Panc1 (cell line): ENCODE results near the gene GNB2. TPM values are rescaled to one million over a fixed set of nuclear protein-coding genes. Genes with fewer than 3 reads are reported as not detected.

Experiments used
- ATAC-seq: fragments of 200-7000 bp; cut with Tn5 transposase; 2 replicates; pipeline ENCODE4 v1.9.1; 2020; ENCODE audit warnings: mild to moderate bottlenecking, moderate library complexity
- BruUV-seq: library from RNA; stranded (reverse); fragments of 400-500 nt; replicated peaks from 2 replicates; lab custom pipeline; 2021; lab: Mats Ljungman, UMichigan
- CTCF ChIA-PET: fragments of 300-600 bp; sonication (Branson Sonifier 250); formaldehyde crosslinking; loops from one replicate; lab custom pipeline; 2022; ENCODE audit warnings: antibody characterized with exemption; lab: Charles Lee
- POLR2A ChIA-PET: fragments of 300-600 bp; sonication (Branson Sonifier 250); formaldehyde crosslinking; loops from one replicate; lab custom pipeline; 2022; ENCODE audit warnings: antibody characterized with exemption; lab: Charles Lee
- DNase-seq: peaks from one replicate; pipeline ENCODE4 v3.0.0-alpha.2; 2010; ENCODE audit warnings: low read depth, low spot score
- H3K27ac ChIP-seq: 2 replicates; pipeline ENCODE4 v1.5.1; 2011; ENCODE audit warnings: mild to moderate bottlenecking, low read length, inconsistent platforms
- H3K27me3 ChIP-seq: fragments of 200-500 bp; sonication (Bioruptor generic); 2 replicates; pipeline ENCODE4 v1.6.0; 2014; ENCODE audit warnings: low read length, inconsistent platforms; ENCODE audit not compliant: control insufficient read depth, insufficient read depth
- H3K36me3 ChIP-seq: fragments of 200-500 bp; sonication (Bioruptor generic); 2 replicates; pipeline ENCODE4 v1.5.1; 2014; ENCODE audit warnings: inconsistent platforms, mild to moderate bottlenecking, low read length, moderate library complexity; ENCODE audit not compliant: control insufficient read depth, insufficient read depth
- H3K4me1 ChIP-seq: 2 replicates; pipeline ENCODE4 v1.5.1; 2011; ENCODE audit warnings: inconsistent platforms, mild to moderate bottlenecking, low read length, moderate library complexity; ENCODE audit not compliant: control insufficient read depth, insufficient read depth
- H3K4me3 ChIP-seq, 2 experiments: 2 replicates each; pipeline ENCODE4 v1.5.1; 2011 to 2012; ENCODE audit warnings: low read depth in 2 of 2, low read length in 2 of 2, mild to moderate bottlenecking in 2 of 2, inconsistent platforms in 1 of 2, moderate library complexity in 1 of 2
- H3K9me3 ChIP-seq: fragments of 200-500 bp; sonication (Bioruptor generic); 2 replicates; pipeline ENCODE4 v1.5.1; 2014; ENCODE audit warnings: low read depth, mild to moderate bottlenecking, inconsistent platforms, low read length, moderate library complexity; ENCODE audit not compliant: control insufficient read depth, insufficient read depth
- POLR2AphosphoS5 ChIP-seq: IDR thresholded peaks from 2 replicates; pipeline ENCODE4 v1.6.1; 2012; ENCODE audit warnings: mild to moderate bottlenecking, low read depth, low read length, moderate library complexity
- SIN3A ChIP-seq: IDR thresholded peaks from 2 replicates; pipeline ENCODE4 v1.6.1; 2012; ENCODE audit warnings: low read depth, mild to moderate bottlenecking, low read length, moderate library complexity, borderline replicate concordance; ENCODE audit not compliant: insufficient read depth
- TCF7L2 ChIP-seq: IDR thresholded peaks from 2 replicates; pipeline ENCODE4 v1.6.1; 2011; ENCODE audit warnings: mild to moderate bottlenecking, low read depth, low read length, inconsistent platforms
- in situ Hi-C: cut with HindIII; loops from 2 replicates; pipeline ENCODE4 v1.10.0; 2016; ENCODE audit warnings: low sequenced_read_pairs, low pct_unique_long_range_greater_than_20kb
- intact Hi-C: fragments of 100-400 bp; cut with micrococcal nuclease; formaldehyde crosslinking; loops from one replicate; pipeline ENCODE4 v1.10.0; 2022; ENCODE audit not compliant: unreplicated experiment
- total RNA-seq: library from RNA; stranded (reverse); gene quantifications from one replicate; pipeline ENCODE4 v1.2.1, GENCODE V29; 2021; ENCODE audit not compliant: unreplicated experiment
- TF ChIP-seq, protein P1 (sequence below), 2 experiments: IDR thresholded peaks; 2 replicates each; pipeline ENCODE4 v1.6.1; 2011 to 2012; ENCODE audit warnings: low read depth in 2 of 2, control low read depth in 1 of 2, low read length in 1 of 2, mild to moderate bottlenecking in 1 of 2, moderate library complexity in 1 of 2; ENCODE audit not compliant: insufficient read depth in 1 of 2
- TF ChIP-seq, protein P2 (sequence below): fragments of 450-650 bp; IDR thresholded peaks from 2 replicates; pipeline ENCODE4 v1.5.1; 2017; ENCODE audit warnings: mild to moderate bottlenecking

The GNB2 gene
- total RNA-seq, 1 experiment from 2014 or later = 289 TPM

DNA sequence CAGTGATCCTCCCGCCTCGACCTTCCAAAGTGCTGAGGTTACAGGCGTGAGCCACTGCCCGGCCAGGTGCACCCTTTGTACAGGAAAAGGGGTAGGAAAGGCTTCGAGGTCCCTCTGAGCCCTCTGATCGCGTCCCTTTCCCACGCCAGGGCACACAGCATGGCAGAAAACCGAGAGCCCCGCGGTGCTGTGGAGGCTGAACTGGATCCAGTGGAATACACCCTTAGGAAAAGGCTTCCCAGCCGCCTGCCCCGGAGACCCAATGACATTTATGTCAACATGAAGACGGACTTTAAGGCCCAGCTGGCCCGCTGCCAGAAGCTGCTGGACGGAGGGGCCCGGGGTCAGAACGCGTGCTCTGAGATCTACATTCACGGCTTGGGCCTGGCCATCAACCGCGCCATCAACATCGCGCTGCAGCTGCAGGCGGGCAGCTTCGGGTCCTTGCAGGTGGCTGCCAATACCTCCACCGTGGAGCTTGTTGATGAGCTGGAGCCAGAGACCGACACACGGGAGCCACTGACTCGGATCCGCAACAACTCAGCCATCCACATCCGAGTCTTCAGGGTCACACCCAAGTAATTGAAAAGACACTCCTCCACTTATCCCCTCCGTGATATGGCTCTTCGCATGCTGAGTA lies 33.3 kb downstream of the GNB2 start:
- ChIA-PET CTCF (no interaction called here), POLR2A (no interaction called here)
- intact Hi-C loops (no loop called here), in situ Hi-C loops (loop anchor here (25.0 kb wide), 1 partner anchor 131 kb away; the partner anchor contains the start of gene EPHB4)
- H3K27me3 ChIP-seq = no peaks in the 10 kb centered on the region
- H3K9me3 ChIP-seq = no peaks in the 10 kb centered on the region
- peak overlapping the region; percentile 84 for H3K27ac ChIP-seq
- peaks cover 13% of the 10 kb centered on the region; the same call in 1 of the 2 replicates for H3K4me1 ChIP-seq
- DNase-seq (no peak), ATAC-seq (no peak)
- H3K36me3 ChIP-seq = no peaks in the 10 kb centered on the region
- BruUV-seq = no TSS peak
- peak overlapping the region; percentile 83 to 86 for H3K4me3 ChIP-seq
- TF ChIP-seq TCF7L2 = no peak
- TF ChIP-seq SIN3A = no peak
- TF ChIP-seq, protein P1, sequence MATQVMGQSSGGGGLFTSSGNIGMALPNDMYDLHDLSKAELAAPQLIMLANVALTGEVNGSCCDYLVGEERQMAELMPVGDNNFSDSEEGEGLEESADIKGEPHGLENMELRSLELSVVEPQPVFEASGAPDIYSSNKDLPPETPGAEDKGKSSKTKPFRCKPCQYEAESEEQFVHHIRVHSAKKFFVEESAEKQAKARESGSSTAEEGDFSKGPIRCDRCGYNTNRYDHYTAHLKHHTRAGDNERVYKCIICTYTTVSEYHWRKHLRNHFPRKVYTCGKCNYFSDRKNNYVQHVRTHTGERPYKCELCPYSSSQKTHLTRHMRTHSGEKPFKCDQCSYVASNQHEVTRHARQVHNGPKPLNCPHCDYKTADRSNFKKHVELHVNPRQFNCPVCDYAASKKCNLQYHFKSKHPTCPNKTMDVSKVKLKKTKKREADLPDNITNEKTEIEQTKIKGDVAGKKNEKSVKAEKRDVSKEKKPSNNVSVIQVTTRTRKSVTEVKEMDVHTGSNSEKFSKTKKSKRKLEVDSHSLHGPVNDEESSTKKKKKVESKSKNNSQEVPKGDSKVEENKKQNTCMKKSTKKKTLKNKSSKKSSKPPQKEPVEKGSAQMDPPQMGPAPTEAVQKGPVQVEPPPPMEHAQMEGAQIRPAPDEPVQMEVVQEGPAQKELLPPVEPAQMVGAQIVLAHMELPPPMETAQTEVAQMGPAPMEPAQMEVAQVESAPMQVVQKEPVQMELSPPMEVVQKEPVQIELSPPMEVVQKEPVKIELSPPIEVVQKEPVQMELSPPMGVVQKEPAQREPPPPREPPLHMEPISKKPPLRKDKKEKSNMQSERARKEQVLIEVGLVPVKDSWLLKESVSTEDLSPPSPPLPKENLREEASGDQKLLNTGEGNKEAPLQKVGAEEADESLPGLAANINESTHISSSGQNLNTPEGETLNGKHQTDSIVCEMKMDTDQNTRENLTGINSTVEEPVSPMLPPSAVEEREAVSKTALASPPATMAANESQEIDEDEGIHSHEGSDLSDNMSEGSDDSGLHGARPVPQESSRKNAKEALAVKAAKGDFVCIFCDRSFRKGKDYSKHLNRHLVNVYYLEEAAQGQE (IDR thresholded peaks at IDR 0.05; ENCODE audit: insufficient read depth in 1 of 2, low read depth in 2 of 2, low read length in 1 of 2) = no peak
- TF ChIP-seq, protein P2, sequence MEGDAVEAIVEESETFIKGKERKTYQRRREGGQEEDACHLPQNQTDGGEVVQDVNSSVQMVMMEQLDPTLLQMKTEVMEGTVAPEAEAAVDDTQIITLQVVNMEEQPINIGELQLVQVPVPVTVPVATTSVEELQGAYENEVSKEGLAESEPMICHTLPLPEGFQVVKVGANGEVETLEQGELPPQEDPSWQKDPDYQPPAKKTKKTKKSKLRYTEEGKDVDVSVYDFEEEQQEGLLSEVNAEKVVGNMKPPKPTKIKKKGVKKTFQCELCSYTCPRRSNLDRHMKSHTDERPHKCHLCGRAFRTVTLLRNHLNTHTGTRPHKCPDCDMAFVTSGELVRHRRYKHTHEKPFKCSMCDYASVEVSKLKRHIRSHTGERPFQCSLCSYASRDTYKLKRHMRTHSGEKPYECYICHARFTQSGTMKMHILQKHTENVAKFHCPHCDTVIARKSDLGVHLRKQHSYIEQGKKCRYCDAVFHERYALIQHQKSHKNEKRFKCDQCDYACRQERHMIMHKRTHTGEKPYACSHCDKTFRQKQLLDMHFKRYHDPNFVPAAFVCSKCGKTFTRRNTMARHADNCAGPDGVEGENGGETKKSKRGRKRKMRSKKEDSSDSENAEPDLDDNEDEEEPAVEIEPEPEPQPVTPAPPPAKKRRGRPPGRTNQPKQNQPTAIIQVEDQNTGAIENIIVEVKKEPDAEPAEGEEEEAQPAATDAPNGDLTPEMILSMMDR = no peak
- no peak for TF ChIP-seq POLR2AphosphoS5

DNA sequence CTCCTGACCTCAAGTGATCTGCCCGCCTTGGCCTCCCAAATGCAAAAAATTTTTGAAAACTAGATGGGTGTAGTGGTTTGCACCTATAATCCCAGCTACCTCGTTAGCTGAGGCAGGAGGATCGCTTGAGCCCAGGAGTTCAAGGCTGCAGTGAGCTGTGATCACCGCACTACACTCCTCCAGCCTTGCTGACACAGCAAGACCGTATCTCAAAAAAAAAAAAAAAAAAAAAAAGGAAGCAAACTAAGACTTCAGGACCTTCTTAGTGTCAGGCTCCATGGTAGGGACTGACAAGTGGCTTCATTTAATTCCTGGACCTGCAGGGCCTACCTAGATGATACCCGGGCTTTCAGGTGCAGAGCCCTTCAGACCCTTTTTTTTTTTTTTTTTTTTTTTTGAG lies 34.9 kb downstream of the GNB2 start:
- H3K4me1 ChIP-seq = peaks cover 13% of the 10 kb centered on the region; the same call in 1 of the 2 replicates
- TF ChIP-seq, protein P2 = no peak
- no peak for TF ChIP-seq POLR2AphosphoS5
- no peak for TF ChIP-seq TCF7L2
- TF ChIP-seq, protein P1 (IDR thresholded peaks at IDR 0.05; ENCODE audit: insufficient read depth in 1 of 2, low read depth in 2 of 2, low read length in 1 of 2) = no peak
- TF ChIP-seq SIN3A = no peak
- intact Hi-C loops = no loop called here
- no peaks in the 10 kb centered on the region for H3K36me3 ChIP-seq
- in situ Hi-C loops = loop anchor here (25.0 kb wide), 1 partner anchor 129 kb away; the partner anchor contains the start of gene EPHB4
- no peaks in the 10 kb centered on the region for H3K27me3 ChIP-seq
- no TSS peak for BruUV-seq
- H3K27ac ChIP-seq = no peak overlapping the region
- H3K4me3 ChIP-seq = no peak overlapping the region
- no peaks in the 10 kb centered on the region for H3K9me3 ChIP-seq
- ATAC-seq = no peak
- ChIA-PET CTCF (interaction anchor here (0.6 kb wide), 1 partner anchor 72 kb away, joined by 12 read pairs; no protein-coding TSS in a partner anchor), POLR2A (interaction anchor here (0.6 kb wide), 1 partner anchor 28 kb away, joined by 3 read pairs; no protein-coding TSS in a partner anchor)
- no peak for DNase-seq
